SU-DHL-6 (cell line): ENCODE data around the gene BAD.

Source experiments
- CTCF ChIP-seq: fragments of 200-600 bp; sonication (generic); IDR thresholded peaks from one replicate; pipeline ENCODE4 v1.5.1; 2017; ENCODE audit warnings: antibody characterized with exemption, mild to moderate bottlenecking, low read length, moderate library complexity; ENCODE audit not compliant: insufficient read depth, poor library complexity, severe bottlenecking
- EZH2phosphoT487 ChIP-seq: fragments of 200-600 bp; sonication (generic), shearing (Covaris generic); conservative IDR thresholded peaks from 2 replicates; pipeline ENCODE4 v1.6.1; 2018; ENCODE audit warnings: mild to moderate bottlenecking, antibody characterized with exemption, low read length, moderate library complexity, mixed read lengths

GRCh38 chr11:64231546-64231945 lies 52.9 kb downstream of the BAD start:
- TF ChIP-seq CTCF (no peak), EZH2phosphoT487 (no peak)
